Measurements from ENCODE around the gene CPSF3.
"Not testable (repeated sequence)": the region's sequence is repeated elsewhere in the genome, so short reads cannot be mapped to it uniquely, and the experiment has no call there.

CPSF3 gene

GRCh38 chr2:9397201-9397600 lies 26.3 kb upstream of the CPSF3 start:
- no peak for DNase-seq

- not testable (repeated sequence) for DNase-seq
These were observed 25.2 kb upstream of the CPSF3 start for GRCh38 chr2:9398251-9398650.

GRCh38 chr2:9398881-9399780 lies 24.3 kb upstream of the CPSF3 start:
- DNase-seq = no peak

- DNase-seq = no peak
These were observed 23.0 kb upstream of the CPSF3 start for GRCh38 chr2:9400268-9401058.

- DNase-seq = no peak
These were observed 22.4 kb upstream of the CPSF3 start for GRCh38 chr2:9401059-9401547.

GRCh38 chr2:9401646-9402371 lies 21.6 kb upstream of the CPSF3 start:
- no peak for DNase-seq

DNA sequence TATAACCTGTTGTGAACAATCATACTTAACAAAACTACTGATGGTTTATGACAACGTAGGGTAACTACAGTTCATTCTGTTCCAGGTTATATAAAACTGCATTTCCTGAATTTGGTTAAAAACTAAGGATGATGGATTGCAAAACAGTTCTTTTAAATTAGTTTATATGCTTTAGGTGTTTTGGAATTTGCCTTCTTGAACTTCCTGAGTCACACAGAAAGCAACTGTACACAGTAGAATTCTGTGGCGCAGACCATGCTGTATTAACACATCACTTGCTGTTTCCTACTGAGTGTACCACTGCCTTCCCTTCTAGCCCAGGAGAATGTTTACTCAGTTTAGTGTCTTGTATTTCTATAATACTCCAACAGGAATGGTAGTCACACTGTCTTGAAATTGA lies 19.5 kb upstream of the CPSF3 start:
- no peak for DNase-seq

GRCh38 chr2:9404451-9404850 lies 19.0 kb upstream of the CPSF3 start:
- DNase-seq = no peak

- no peak for DNase-seq
These were observed 17.8 kb upstream of the CPSF3 start for GRCh38 chr2:9405636-9406035.

DNA sequence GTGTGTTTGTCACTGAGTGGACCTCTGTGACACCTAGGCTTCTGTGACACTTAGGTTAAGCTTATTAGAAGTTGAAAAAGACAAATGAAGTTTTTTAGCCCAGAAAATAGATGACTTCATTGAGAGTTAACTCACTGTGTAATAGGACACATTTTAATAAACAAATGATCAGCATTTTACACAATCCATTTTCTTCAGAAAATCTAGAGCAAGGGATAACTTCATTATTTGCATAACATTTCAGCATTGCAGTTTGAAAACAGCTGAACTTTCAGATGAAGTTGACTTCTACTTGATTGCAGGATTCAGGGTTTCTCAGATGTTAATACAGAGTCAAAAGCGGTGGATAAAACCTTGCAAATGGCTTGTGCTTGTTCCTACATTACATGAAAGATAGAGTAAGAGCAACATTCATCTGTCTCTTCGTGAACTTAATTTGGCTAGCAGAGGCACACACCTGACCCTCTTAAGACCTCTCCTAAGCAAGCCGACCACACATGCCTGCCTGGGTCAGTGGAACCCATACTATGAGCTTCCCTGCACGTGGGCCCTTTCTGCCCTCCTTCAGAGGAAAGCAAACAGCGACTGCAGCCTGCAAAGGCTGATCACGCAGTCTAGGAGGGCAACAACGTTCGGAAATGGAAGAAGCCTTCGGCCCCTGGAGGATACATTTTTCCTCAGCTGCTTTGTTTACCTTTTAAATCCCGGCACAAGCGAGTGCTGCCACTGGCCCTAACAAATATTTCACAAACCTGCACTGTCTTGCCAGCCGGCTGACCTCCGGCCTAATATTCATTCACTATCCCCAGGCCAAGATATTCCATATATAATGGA lies 16.7 kb upstream of the CPSF3 start:
- no peak for DNase-seq

- no peak for DNase-seq
These were observed 16.1 kb upstream of the CPSF3 start for GRCh38 chr2:9407363-9407811.

DNA sequence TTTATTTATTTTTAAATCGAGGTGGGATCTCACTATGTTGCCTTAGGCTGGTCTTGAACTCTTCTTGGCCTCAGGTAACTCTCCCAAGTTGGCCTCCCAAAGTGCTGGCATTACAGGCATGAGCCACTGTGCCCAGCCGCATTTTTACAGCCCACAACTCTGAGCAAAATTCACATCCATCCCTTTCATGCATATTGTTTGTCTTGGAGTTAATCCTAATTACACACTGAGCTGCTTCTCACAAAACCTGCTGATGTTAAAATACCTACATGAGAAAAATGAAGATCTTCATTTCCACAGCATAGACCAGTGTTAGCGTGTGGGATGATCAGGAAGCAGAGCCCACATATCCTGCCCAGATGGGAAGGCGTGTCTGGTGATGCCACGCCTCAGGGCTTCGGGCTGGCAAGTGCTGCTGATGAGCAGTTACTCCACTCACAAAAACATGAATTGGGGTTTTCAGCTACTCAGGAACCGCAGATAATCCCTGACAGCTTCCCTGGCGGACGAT lies 14.8 kb upstream of the CPSF3 start:
- peak; percentile 46 for DNase-seq

- DNase-seq = no peak
These were observed 13.3 kb upstream of the CPSF3 start for GRCh38 chr2:9410108-9410507.

GRCh38 chr2:9412781-9413180 lies 10.7 kb upstream of the CPSF3 start:
- no peak for DNase-seq

DNA sequence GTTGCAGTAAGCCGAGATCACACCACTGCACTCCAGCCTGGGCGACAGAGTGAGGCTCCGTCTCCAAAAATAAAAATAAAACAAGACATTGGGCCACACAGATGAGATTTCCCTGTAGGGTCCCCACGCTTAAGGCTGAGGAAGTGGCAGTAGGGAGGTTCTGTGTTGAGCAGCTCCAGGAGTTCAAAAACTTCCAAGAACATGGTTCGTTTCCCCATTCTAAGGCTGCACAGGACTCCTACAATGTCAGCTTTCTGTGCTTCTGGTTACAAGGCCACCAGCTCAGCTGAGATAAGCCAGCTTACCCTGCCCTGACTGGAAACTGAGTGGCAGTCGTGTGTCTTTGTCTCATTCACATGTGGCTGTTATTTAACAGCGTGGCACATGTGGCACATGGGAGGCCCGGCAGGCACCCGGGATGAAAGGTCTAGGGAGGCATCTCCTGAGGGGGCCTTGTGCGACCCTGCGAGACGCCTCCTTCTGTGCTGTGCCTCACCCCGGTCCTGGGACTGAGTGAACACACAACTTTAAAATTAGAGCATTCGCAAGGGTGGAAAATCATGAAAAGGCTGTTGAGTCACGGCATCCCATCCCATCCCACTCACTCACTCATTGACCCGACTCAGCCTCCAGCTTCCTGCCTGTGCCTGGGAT lies 7.8 kb upstream of the CPSF3 start:
- no peak for DNase-seq

GRCh38 chr2:9416267-9416961 lies 7.0 kb upstream of the CPSF3 start:
- no peak for DNase-seq

- no peak for DNase-seq
These were observed 6.5 kb upstream of the CPSF3 start for GRCh38 chr2:9416962-9417316.

DNA sequence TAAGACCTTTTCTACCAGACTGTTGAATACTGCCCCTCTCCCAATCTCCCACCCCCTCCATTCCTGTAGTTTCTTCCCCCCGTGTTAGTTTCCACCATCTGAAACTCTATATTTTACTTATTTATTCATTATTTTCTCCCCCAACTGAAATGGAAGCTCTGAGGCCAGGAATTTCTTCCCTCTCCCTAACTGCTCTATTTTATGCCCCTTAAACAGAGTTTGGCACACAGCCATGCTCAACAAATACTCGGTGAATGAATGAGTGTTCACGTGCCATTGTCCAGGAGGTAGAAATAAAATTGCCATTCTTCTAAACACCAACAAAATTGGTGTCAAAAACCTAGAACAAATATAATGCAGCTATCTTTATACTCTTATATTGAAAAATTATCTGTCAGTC lies 5.7 kb upstream of the CPSF3 start:
- no peak for DNase-seq

DNA sequence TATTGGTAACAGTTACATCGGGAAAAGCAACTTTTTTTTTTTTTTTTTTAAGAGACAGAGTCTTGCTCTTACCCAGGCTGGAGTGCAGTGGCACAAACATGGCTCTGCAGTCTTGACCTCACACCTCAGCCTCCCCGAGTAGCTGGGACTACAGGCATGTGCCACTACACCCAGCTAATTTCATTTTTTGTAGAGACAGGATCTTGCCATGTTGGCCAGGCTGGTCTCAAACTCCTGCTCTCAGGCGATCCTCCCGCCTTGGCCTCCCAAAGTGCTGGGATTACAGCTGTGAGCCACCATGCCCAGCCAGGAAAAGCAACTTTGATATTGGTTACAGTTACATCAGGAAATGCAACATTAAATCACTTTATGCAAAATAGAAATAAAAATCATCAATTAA lies 4.7 kb upstream of the CPSF3 start:
- no peak for DNase-seq

DNA sequence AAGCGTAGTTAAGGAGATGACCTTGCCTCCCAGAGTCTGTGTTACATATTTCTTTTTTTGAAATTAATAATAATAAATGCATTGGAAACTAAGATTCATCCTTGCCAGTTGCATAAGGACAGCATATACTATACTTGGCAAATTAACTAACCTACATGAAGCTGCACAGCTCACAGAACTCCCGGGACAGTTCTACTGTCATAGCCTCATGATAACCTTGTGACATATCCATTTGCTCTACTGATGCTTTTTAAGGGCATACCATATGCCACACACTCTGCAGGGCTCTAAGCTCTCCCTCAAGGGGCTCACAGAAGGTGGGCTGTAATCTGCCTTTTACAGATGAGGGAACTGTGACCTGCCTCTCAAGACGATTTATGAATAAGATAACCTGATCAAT lies 3.9 kb upstream of the CPSF3 start:
- DNase-seq = no peak

- no peak for DNase-seq
These were observed 3.0 kb upstream of the CPSF3 start for GRCh38 chr2:9420495-9420894.

All from femur (tissue), 1 donor.